Measurements from ENCODE around the gene BCHE. TPM values are rescaled to one million over a fixed set of nuclear protein-coding genes. Genes with fewer than 3 reads are reported as not detected.
A peak's percentile ranks its signal among the peaks of the same experiment; 100 is the strongest.

BCHE gene
- total and polyA plus RNA-seq, 8 donors = 6.6 to 49.7 (median 38.0) TPM

DNA sequence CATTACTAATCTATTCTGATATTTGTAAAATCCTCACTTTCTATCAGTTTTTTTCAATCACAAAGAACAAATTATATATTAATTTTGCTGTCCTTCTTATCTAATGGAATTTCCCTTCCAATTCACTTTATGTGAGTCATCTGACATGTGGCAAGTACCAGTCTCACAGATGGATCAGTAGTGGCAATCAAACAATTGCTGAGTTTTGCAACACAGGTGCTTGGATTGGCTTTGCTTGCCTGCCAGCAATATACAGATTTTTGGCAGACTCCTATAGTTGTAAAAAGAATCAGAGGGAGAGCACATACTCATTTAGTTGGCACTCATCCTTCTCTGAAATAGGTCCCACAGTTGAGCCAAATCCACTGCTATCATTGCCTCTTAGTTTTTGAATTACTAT is 83.7 kb downstream of the BCHE start:
- H3K27ac ChIP-seq = no peak overlapping the region
- H3K36me3 ChIP-seq = no peaks in the 10 kb centered on the region
- no peak overlapping the region for H3K4me3 ChIP-seq
- no peaks in the 10 kb centered on the region for H3K27me3 ChIP-seq
- ATAC-seq (no peak), DNase-seq (no peak)
- H3K4me1 ChIP-seq = no peaks in the 10 kb centered on the region
- TF ChIP-seq, protein P1, sequence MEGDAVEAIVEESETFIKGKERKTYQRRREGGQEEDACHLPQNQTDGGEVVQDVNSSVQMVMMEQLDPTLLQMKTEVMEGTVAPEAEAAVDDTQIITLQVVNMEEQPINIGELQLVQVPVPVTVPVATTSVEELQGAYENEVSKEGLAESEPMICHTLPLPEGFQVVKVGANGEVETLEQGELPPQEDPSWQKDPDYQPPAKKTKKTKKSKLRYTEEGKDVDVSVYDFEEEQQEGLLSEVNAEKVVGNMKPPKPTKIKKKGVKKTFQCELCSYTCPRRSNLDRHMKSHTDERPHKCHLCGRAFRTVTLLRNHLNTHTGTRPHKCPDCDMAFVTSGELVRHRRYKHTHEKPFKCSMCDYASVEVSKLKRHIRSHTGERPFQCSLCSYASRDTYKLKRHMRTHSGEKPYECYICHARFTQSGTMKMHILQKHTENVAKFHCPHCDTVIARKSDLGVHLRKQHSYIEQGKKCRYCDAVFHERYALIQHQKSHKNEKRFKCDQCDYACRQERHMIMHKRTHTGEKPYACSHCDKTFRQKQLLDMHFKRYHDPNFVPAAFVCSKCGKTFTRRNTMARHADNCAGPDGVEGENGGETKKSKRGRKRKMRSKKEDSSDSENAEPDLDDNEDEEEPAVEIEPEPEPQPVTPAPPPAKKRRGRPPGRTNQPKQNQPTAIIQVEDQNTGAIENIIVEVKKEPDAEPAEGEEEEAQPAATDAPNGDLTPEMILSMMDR (IDR thresholded peaks at IDR 0.05) = no peak
- intact Hi-C loops (cut with DNase I) = no loop called here
- no peaks in the 10 kb centered on the region for H3K9me3 ChIP-seq

DNA sequence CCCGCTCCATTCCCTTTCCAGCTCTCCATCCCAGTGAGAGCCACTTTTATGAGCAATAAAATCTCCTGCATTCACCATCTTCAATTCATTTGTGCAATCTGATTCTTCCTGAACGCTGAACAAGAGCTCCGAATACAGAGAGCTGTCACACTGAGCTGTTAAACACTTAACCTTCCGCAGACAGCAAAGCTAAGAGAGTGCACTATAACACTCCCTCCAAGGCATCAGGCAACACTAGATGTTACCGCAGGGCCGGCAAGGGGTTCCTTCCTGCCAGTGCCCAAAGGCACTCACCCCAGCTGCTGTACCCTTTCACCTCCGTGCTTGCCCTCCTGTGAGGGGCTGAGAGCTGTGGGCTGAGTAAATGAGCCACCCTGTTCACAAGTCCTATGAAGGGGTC is 85.6 kb downstream of the BCHE start:
- Histone ChIP-seq H3K27ac (no peak overlapping the region), H3K4me1 (no peaks in the 10 kb centered on the region), H3K9me3 (no peaks in the 10 kb centered on the region), H3K27me3 (no peaks in the 10 kb centered on the region), H3K4me3 (no peak overlapping the region), H3K36me3 (no peaks in the 10 kb centered on the region)
- DNase-seq = peak in 1 of 4 donors; percentile 16
- TF ChIP-seq, protein P1 (IDR thresholded peaks at IDR 0.05) = no peak
- intact Hi-C loops (cut with DNase I) = no loop called here
- ATAC-seq = no peak

DNA sequence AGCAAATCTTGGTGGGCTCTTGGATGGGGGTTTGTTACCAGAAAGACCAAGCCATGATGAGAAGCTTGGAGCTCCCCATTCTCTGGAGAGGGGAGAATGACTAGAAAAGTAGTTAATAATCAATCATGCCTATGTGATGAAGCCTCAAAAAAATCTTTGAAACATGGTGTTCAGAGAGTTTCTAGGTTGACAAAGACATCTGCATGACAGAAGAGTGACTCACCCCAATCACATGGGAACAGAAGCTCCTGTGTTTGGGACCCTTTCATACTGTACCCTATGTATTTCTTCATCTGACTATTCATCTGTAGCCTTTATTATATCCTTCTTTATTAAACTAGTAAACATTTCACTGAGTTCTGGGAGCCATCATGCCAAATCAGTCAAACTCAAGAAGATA is 87.4 kb downstream of the BCHE start:
- H3K9me3 ChIP-seq = no peaks in the 10 kb centered on the region
- H3K4me1 ChIP-seq = no peaks in the 10 kb centered on the region
- no peak overlapping the region for H3K27ac ChIP-seq
- H3K27me3 ChIP-seq = no peaks in the 10 kb centered on the region
- TF ChIP-seq, protein P1 (IDR thresholded peaks at IDR 0.05) = no peak
- no peak for DNase-seq
- ATAC-seq = no peak
- no peaks in the 10 kb centered on the region for H3K36me3 ChIP-seq
- no peak overlapping the region for H3K4me3 ChIP-seq
- intact Hi-C loops (cut with DNase I) = no loop called here

DNA sequence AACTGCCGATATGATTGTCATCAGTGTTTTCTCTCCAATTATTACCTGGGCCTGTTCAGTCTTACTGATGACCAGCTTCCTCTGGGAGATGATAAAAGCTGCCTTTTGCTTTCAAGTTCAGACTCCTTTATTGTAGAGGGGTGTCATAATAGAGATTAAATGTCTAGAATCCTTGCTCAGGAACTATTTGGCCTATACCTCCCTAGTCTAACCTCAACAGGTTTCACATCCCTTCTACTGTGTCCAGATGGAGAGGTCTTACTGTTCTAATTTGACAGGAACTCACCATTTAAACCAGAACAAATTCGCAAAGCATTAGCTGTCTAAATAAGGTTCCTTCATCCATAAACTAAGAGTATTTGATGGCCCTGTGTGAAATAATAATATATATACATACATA is 88.0 kb downstream of the BCHE start:
- intact Hi-C loops (cut with DNase I) = no loop called here
- no peak overlapping the region for H3K27ac ChIP-seq
- H3K36me3 ChIP-seq = no peaks in the 10 kb centered on the region
- H3K27me3 ChIP-seq = no peaks in the 10 kb centered on the region
- DNase-seq (no peak), ATAC-seq (no peak)
- H3K4me1 ChIP-seq = no peaks in the 10 kb centered on the region
- TF ChIP-seq, protein P1 (IDR thresholded peaks at IDR 0.05) = no peak
- no peak overlapping the region for H3K4me3 ChIP-seq
- no peaks in the 10 kb centered on the region for H3K9me3 ChIP-seq

DNA sequence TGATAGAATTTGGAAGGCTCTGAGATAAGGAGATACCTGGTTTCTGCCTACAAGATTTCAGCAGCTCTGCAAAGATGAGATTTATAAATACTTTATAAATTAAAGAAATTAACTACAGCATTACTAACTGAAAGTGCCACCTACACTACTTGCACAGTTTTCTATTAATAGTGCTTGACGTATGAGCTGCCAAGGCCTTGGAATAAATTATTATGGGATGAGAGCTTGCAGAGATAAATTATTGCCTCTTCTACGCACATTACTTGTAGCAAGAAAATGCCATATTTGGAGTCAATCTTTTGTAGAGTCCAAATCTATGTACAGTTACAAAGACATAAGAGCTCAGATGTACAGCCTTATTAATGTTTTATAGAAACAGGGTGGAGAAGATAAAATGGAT is 89.1 kb downstream of the BCHE start:
- H3K27ac ChIP-seq = no peak overlapping the region
- ATAC-seq (no peak), DNase-seq (no peak)
- intact Hi-C loops (cut with DNase I) = no loop called here
- H3K4me3 ChIP-seq = no peak overlapping the region
- TF ChIP-seq, protein P1 (IDR thresholded peaks at IDR 0.05) = no peak
- H3K27me3 ChIP-seq = no peaks in the 10 kb centered on the region
- no peaks in the 10 kb centered on the region for H3K9me3 ChIP-seq
- H3K4me1 ChIP-seq = no peaks in the 10 kb centered on the region
- H3K36me3 ChIP-seq = no peaks in the 10 kb centered on the region
